ENCODE results near the gene TOMM22.

DNA sequence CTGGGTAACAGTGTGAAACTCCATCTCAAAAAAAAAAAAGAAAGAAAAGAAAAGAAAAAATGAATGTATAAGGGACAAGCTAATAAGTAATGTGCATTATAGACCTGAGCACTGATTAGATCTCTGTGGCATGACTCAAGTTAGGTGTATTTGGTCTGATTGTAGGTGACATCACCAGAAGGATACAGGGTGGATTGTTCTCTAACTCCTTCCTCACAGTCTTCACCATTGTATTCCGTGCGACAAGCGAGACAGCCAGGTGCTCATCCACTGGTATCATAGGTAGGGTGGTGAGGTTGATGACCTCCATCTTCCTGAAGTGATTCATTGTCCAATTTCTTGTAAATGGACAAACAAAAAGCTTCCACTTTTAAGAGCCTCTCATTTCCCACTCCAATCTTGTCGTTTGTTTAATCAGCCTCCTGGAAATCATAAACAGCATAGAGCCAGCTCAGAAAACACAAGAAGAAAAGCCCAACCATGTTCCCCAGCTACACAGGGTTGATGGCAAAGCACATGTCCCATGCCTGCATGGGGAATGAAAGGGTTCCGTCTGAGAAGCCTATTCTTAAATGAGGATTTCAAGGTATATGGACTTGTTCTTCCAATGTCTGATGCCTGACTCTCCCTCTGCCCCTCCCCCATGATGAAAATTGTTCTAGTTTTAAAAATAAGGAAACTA lies 31.8 kb upstream of the TOMM22 start:
- TF ChIP-seq MXD4 (CRISPR knock-in tag; IDR thresholded peaks at IDR 0.05; ENCODE audit: borderline replicate concordance), result no peak
- no peak for TF ChIP-seq ZBTB21 (CRISPR knock-in tag; IDR thresholded peaks at IDR 0.05; ENCODE audit: borderline replicate concordance)
- TF ChIP-seq, protein P1, sequence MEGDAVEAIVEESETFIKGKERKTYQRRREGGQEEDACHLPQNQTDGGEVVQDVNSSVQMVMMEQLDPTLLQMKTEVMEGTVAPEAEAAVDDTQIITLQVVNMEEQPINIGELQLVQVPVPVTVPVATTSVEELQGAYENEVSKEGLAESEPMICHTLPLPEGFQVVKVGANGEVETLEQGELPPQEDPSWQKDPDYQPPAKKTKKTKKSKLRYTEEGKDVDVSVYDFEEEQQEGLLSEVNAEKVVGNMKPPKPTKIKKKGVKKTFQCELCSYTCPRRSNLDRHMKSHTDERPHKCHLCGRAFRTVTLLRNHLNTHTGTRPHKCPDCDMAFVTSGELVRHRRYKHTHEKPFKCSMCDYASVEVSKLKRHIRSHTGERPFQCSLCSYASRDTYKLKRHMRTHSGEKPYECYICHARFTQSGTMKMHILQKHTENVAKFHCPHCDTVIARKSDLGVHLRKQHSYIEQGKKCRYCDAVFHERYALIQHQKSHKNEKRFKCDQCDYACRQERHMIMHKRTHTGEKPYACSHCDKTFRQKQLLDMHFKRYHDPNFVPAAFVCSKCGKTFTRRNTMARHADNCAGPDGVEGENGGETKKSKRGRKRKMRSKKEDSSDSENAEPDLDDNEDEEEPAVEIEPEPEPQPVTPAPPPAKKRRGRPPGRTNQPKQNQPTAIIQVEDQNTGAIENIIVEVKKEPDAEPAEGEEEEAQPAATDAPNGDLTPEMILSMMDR (IDR thresholded peaks at IDR 0.05), result no peak
- no peak for TF ChIP-seq ZNF317 (CRISPR knock-in tag; IDR thresholded peaks at IDR 0.05; ENCODE audit: borderline replicate concordance, low read depth)
- no peak for TF ChIP-seq NFYB (CRISPR knock-in tag; conservative IDR thresholded peaks at IDR 0.05; ENCODE audit: low read depth)
- TF ChIP-seq FOXP1 (CRISPR knock-in tag; IDR thresholded peaks at IDR 0.05; ENCODE audit: borderline replicate concordance), result no peak

Data from WTC11 (cell line).